Astrocyte (in vitro differentiated cells and primary cell): Measurements from ENCODE around the gene SMARCA4. TPM values are rescaled to one million over a fixed set of nuclear protein-coding genes. Genes with fewer than 3 reads are reported as not detected.

Source experiments
- DNase-seq: peaks from one replicate; pipeline ENCODE4 v3.0.0-alpha.2; 2010; ENCODE audit warnings: low read depth
- FAIRE-seq: peaks from 2 replicates; lab custom pipeline; 2011; peaks lifted over from hg19 to GRCh38; lab: Jason Lieb, UNC
- H2AFZ ChIP-seq: 2 replicates; pipeline ENCODE4 v1.6.0; 2012; ENCODE audit warnings: low read depth, low read length, inconsistent platforms
- H3K27ac ChIP-seq: 2 replicates; pipeline ENCODE4 v1.5.1; 2011; ENCODE audit warnings: low read depth, low read length, inconsistent platforms
- H3K27me3 ChIP-seq: 2 replicates; pipeline ENCODE4 v1.6.0; 2011; ENCODE audit warnings: low read length, inconsistent platforms; ENCODE audit not compliant: insufficient read depth
- H3K36me3 ChIP-seq: 2 replicates; pipeline ENCODE4 v1.5.1; 2011; ENCODE audit warnings: low read length, inconsistent platforms; ENCODE audit not compliant: insufficient read depth
- H3K4me1 ChIP-seq: 2 replicates; pipeline ENCODE4 v1.5.1; 2011; ENCODE audit warnings: low read length, inconsistent platforms; ENCODE audit not compliant: insufficient read depth
- H3K4me2 ChIP-seq: 2 replicates; pipeline ENCODE4 v1.6.0; 2012; ENCODE audit warnings: low read length, inconsistent platforms
- H3K4me3 ChIP-seq: 2 replicates; pipeline ENCODE4 v1.5.1; 2011; ENCODE audit warnings: low read depth, mild to moderate bottlenecking, low read length, inconsistent platforms; ENCODE audit not compliant: insufficient read depth
- H3K79me2 ChIP-seq: 2 replicates; pipeline ENCODE4 v1.6.0; 2012; ENCODE audit warnings: mild to moderate bottlenecking, low read length, inconsistent platforms; ENCODE audit not compliant: insufficient read depth
- H3K9ac ChIP-seq: 2 replicates; pipeline ENCODE4 v1.6.0; 2012; ENCODE audit warnings: mild to moderate bottlenecking, low read length, inconsistent platforms
- H3K9me3 ChIP-seq: 2 replicates; pipeline ENCODE4 v1.5.1; 2012; ENCODE audit warnings: low read depth, mild to moderate bottlenecking, low read length, inconsistent platforms; ENCODE audit not compliant: insufficient read depth
- H4K20me1 ChIP-seq: 2 replicates; pipeline ENCODE4 v1.6.0; 2012; ENCODE audit warnings: low read length, inconsistent platforms; ENCODE audit not compliant: insufficient read depth
- H3K27ac Mint-ChIP-seq: one replicate; pipeline ENCODE4 v1.8.0; 2021; ENCODE audit warnings: mild to moderate bottlenecking, mixed read lengths; ENCODE audit not compliant: unreplicated experiment
- H3K27me3 Mint-ChIP-seq: one replicate; pipeline ENCODE4 v1.8.0; 2021; ENCODE audit warnings: low read depth, mixed read lengths; ENCODE audit not compliant: unreplicated experiment
- H3K36me3 Mint-ChIP-seq: one replicate; pipeline ENCODE4 v1.8.0; 2021; ENCODE audit warnings: low read depth, mixed read lengths; ENCODE audit not compliant: unreplicated experiment
- H3K4me1 Mint-ChIP-seq: one replicate; pipeline ENCODE4 v1.8.0; 2021; ENCODE audit warnings: low read depth, mixed read lengths; ENCODE audit not compliant: unreplicated experiment
- H3K4me3 Mint-ChIP-seq: one replicate; pipeline ENCODE4 v1.8.0; 2021; ENCODE audit warnings: mild to moderate bottlenecking, moderate library complexity, mixed read lengths; ENCODE audit not compliant: unreplicated experiment
- H3K9me3 Mint-ChIP-seq: one replicate; pipeline ENCODE4 v1.8.0; 2021; ENCODE audit warnings: mild to moderate bottlenecking, mixed read lengths; ENCODE audit not compliant: unreplicated experiment
- EZH2 ChIP-seq: IDR thresholded peaks from 2 replicates; pipeline ENCODE4 v1.6.1; 2012; ENCODE audit warnings: mild to moderate bottlenecking, low read length, inconsistent platforms; ENCODE audit not compliant: insufficient read depth
- total RNA-seq: library from RNA; stranded (reverse); gene quantifications from 2 replicates; pipeline ENCODE4 v1.2.1, GENCODE V29; 2021
- TF ChIP-seq, protein P1 (sequence below): IDR thresholded peaks from 2 replicates; pipeline ENCODE4 v1.5.1; 2011; ENCODE audit warnings: low read depth, mild to moderate bottlenecking, inconsistent platforms, low read length, moderate library complexity; ENCODE audit not compliant: insufficient read depth

Gene SMARCA4
- total RNA-seq, 1 donor from 2014 or later = 159 TPM

DNA sequence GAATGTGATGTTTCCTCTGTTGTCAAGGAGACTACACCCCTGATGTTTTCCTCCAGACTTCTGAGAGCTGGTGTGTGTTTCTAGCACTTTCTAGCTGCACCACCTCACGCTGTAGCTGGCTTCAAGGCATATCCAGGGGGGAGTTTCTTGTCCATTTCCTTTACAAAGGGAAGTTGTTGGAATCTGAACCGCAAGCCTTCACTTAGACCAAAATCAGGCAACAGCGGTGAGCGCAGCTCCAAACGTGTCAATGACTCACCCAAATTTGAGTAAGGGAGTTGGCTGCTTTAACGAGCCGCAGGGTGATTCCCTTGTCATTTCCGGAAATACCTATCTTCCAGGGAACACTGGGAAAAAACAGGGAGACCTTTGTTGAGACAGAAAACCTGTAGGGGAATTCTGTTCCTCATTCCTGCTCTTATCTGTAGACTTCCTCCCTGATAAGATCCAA lies 130.9 kb downstream of the SMARCA4 start:
- Mint-ChIP-seq H3K9me3 (no peaks in the 10 kb centered on the region), H3K4me3 (peak overlapping the region; percentile 91), H3K36me3 (peaks cover 10% of the 10 kb centered on the region), H3K4me1 (peaks cover 31% of the 10 kb centered on the region), H3K27me3 (no peaks in the 10 kb centered on the region), H3K27ac (peak overlapping the region; percentile 99)
- Histone ChIP-seq H3K27ac (peak overlapping the region; percentile 95), H3K9ac (peak overlapping the region; percentile 99), H3K9me3 (no peaks in the 10 kb centered on the region), H4K20me1 (peaks cover 53% of the 10 kb centered on the region), H3K4me3 (peak overlapping the region; percentile 89), H3K4me2 (peak overlapping the region; percentile 91), H3K79me2 (peaks cover 61% of the 10 kb centered on the region), H2AFZ (no peak overlapping the region), H3K36me3 (peaks cover 12% of the 10 kb centered on the region), H3K4me1 (peaks cover 50% of the 10 kb centered on the region), H3K27me3 (no peaks in the 10 kb centered on the region)
- FAIRE-seq = no peak
- peak; percentile 98 for DNase-seq
- TF ChIP-seq, protein P1, sequence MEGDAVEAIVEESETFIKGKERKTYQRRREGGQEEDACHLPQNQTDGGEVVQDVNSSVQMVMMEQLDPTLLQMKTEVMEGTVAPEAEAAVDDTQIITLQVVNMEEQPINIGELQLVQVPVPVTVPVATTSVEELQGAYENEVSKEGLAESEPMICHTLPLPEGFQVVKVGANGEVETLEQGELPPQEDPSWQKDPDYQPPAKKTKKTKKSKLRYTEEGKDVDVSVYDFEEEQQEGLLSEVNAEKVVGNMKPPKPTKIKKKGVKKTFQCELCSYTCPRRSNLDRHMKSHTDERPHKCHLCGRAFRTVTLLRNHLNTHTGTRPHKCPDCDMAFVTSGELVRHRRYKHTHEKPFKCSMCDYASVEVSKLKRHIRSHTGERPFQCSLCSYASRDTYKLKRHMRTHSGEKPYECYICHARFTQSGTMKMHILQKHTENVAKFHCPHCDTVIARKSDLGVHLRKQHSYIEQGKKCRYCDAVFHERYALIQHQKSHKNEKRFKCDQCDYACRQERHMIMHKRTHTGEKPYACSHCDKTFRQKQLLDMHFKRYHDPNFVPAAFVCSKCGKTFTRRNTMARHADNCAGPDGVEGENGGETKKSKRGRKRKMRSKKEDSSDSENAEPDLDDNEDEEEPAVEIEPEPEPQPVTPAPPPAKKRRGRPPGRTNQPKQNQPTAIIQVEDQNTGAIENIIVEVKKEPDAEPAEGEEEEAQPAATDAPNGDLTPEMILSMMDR = no peak
- no peak for TF ChIP-seq EZH2

DNA sequence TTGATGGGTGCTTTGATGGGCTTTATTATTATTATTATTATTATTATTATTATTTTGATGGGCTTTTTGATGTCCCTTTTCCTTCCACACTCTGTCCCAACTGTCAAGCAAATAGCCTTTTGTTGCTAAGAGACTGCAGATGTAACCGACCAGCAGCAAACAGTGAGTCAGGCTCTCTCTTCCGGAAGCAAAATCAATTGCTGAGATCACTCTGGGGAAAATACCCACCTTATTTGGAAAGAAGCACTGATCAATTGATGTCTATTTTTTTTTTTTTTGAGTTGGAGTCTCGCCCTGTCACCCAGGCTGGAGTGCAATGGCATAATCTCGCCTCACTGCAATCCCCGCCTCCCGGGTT lies 131.3 kb downstream of the SMARCA4 start:
- H3K27ac ChIP-seq = peak overlapping the region; percentile 95
- H3K36me3 Mint-ChIP-seq = peaks cover 10% of the 10 kb centered on the region
- H3K9me3 Mint-ChIP-seq = no peaks in the 10 kb centered on the region
- peaks cover 52% of the 10 kb centered on the region for H3K4me1 ChIP-seq
- peak overlapping the region; percentile 91 for H3K4me2 ChIP-seq
- peaks cover 65% of the 10 kb centered on the region for H3K79me2 ChIP-seq
- H3K27me3 Mint-ChIP-seq = no peaks in the 10 kb centered on the region
- H2AFZ ChIP-seq = no peak overlapping the region
- H4K20me1 ChIP-seq = peaks cover 58% of the 10 kb centered on the region
- H3K9me3 ChIP-seq = no peaks in the 10 kb centered on the region
- peak overlapping the region; percentile 99 for H3K9ac ChIP-seq
- FAIRE-seq (no peak), DNase-seq (peak; percentile 65)
- peaks cover 12% of the 10 kb centered on the region for H3K36me3 ChIP-seq
- H3K27ac Mint-ChIP-seq = peak overlapping the region; percentile 99
- no peaks in the 10 kb centered on the region for H3K27me3 ChIP-seq
- H3K4me3 Mint-ChIP-seq = peak overlapping the region; percentile 62
- TF ChIP-seq, protein P1 = no peak
- no peak for TF ChIP-seq EZH2
- H3K4me3 ChIP-seq = peak overlapping the region; percentile 11
- peaks cover 31% of the 10 kb centered on the region for H3K4me1 Mint-ChIP-seq

DNA sequence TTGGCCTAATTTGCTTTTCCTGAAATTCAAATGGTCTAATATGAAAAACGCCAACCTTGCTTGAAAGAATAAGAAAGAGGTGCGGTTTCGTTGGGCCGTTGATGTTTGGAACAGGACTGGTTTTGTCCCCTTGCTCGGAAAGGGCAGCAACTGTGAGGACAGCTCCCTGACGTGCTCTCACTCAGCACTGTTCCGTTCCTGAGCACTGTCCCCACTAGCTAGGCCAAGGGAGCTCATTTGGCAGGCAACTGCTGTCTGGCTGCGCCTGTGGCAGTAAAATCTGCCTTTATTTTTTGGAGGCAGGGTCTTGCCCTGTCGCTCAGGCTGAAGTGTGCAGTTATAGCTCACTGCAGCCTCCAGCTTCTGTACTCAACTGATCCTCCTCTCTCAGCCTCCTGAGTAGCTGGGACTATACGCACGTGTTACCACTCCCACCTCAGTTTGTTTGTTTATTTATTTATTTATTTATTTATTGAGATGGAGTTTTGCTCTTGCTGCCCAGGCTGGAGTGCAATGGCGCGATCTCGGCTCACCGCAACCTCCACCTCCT lies 132.9 kb downstream of the SMARCA4 start:
- TF ChIP-seq, protein P1 = no peak
- TF ChIP-seq EZH2 = no peak
- no peak overlapping the region for H3K4me2 ChIP-seq
- no peak overlapping the region for H3K27ac ChIP-seq
- Mint-ChIP-seq H3K9me3 (no peaks in the 10 kb centered on the region), H3K27ac (peak overlapping the region; percentile 18), H3K27me3 (no peaks in the 10 kb centered on the region), H3K36me3 (peaks cover 12% of the 10 kb centered on the region), H3K4me1 (peaks cover 25% of the 10 kb centered on the region), H3K4me3 (peak overlapping the region; percentile 31)
- H2AFZ ChIP-seq = no peak overlapping the region
- peaks cover 46% of the 10 kb centered on the region for H3K4me1 ChIP-seq
- no peaks in the 10 kb centered on the region for H3K9me3 ChIP-seq
- H3K4me3 ChIP-seq = no peak overlapping the region
- DNase-seq = no peak
- peaks cover 81% of the 10 kb centered on the region for H3K79me2 ChIP-seq
- no peak overlapping the region for H3K9ac ChIP-seq
- no peak for FAIRE-seq
- peaks cover 74% of the 10 kb centered on the region for H4K20me1 ChIP-seq
- peaks cover 12% of the 10 kb centered on the region for H3K36me3 ChIP-seq
- no peaks in the 10 kb centered on the region for H3K27me3 ChIP-seq
